Gastrocnemius medialis (tissue), 4 donors: ENCODE data around the gene PIK3R1. TPM values are rescaled to one million over a fixed set of nuclear protein-coding genes. Genes with fewer than 3 reads are reported as not detected.
A peak's percentile ranks its signal among the peaks of the same experiment; 100 is the strongest.

ENCODE experiments used
- ATAC-seq, 2 donors: fragments of 150-250 bp; one replicate each; pipeline ENCODE4 v1.9.1; 2016
- DNase-seq, 2 donors: peaks; one replicate each; pipeline ENCODE4 v3.0.0-alpha.2; 2019
- H3K27ac ChIP-seq, 4 donors: fragments of 200-600 bp; sonication (generic); 1 replicate in 1 of 4; 2 replicates in 3 of 4; pipeline ENCODE4 v1.5.1; 2016 to 2018; ENCODE audit warnings: mild to moderate bottlenecking in 2 of 4, moderate library complexity in 1 of 4
- H3K27me3 ChIP-seq, 3 donors: fragments of 200-600 bp; sonication (generic) in 2 of 3; 1 replicate in 1 of 3; 2 replicates in 2 of 3; pipeline versions ENCODE4 v1.5.1 to v1.6.0; 2016 to 2019; ENCODE audit warnings: mild to moderate bottlenecking in 1 of 3, moderate library complexity in 1 of 3
- H3K36me3 ChIP-seq, 2 donors: fragments of 200-600 bp; sonication (generic) in 1 of 2; one replicate each; pipeline ENCODE4 v1.5.1; 2017 to 2018
- H3K4me1 ChIP-seq, 2 donors: fragments of 200-600 bp; sonication (generic) in 1 of 2; one replicate each; pipeline ENCODE4 v1.5.1; 2016 to 2017; ENCODE audit warnings: mild to moderate bottlenecking in 2 of 2
- H3K4me3 ChIP-seq, 4 donors: fragments of 200-600 bp; sonication (generic) in 3 of 4; 1 replicate in 1 of 4; 2 replicates in 3 of 4; pipeline ENCODE4 v1.5.1; 2016 to 2019; ENCODE audit warnings: mild to moderate bottlenecking in 2 of 4
- H3K9me3 ChIP-seq, 3 donors: fragments of 200-600 bp; sonication (generic) in 2 of 3; 1 replicate in 1 of 3; 2 replicates in 2 of 3; pipeline ENCODE4 v1.5.1; 2016 to 2019
- POLR2A ChIP-seq, 2 donors: fragments of 450-650 bp; IDR thresholded peaks; one replicate each; pipeline ENCODE4 v1.6.1; 2017; ENCODE audit warnings: antibody characterized with exemption in 2 of 2, mild to moderate bottlenecking in 2 of 2, moderate library complexity in 2 of 2
- in situ Hi-C, 4 donors: fragments of 200-750 bp; cut with MboI; loops; one replicate each; pipeline versions ENCODE4 v1.15.0 to v1.8.0; 2017; ENCODE audit warnings: low sequenced_read_pairs in 4 of 4
- intact Hi-C: fragments of 100-400 bp; cut with DNase I; formaldehyde crosslinking; loops from one replicate; pipeline ENCODE4 v1.15.1; 2023; ENCODE audit warnings: low total_unique reads
- total RNA-seq, 4 donors: library from RNA; depleted of rRNA; stranded (reverse); fragments of >200 nt; gene quantifications; one replicate each; pipeline versions ENCODE4 v1.1.0 to v1.2.3, GENCODE V29; 2016
- TF ChIP-seq, protein P1 (sequence below), 5 experiments: fragments of 450-650 bp in 3 of 5; fragments of 200-600 bp in 2 of 5; sonication (generic) in 2 of 5; IDR thresholded peaks in 4 of 5; conservative IDR thresholded peaks in 1 of 5; 1 replicate in 4 of 5; 2 replicates in 1 of 5; pipeline ENCODE4 v1.5.1; 2016 to 2019; ENCODE audit warnings: antibody characterized with exemption in 5 of 5, mild to moderate bottlenecking in 3 of 5, moderate library complexity in 3 of 5

The PIK3R1 gene
- total RNA-seq, 4 donors from 2014 or later = 87.2 to 129 (median 100) TPM

DNA sequence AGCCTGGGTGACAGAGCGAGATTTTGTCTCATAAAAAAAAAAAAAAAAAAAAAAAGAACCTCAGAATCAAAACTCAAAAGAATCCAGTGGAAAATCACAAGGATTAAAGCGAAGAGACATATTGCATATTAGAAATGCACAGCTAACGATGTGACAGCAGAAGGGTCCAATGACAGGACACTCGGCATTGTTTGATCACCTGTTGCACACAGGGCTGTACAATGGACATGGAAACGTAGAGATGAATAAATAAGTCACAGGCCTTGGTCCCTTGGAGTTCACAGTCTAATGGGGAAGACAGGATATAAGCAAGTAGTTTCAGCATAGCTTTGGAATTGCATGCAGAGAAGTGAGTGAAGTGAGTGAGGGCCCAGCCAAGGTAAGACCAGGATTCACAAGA, 25.9 kb upstream of the PIK3R1 start:
- Histone ChIP-seq H3K4me3 (no peak overlapping the region), H3K36me3 (no peaks in the 10 kb centered on the region), H3K27me3 (no peaks in the 10 kb centered on the region), H3K4me1 (peaks cover 3 to 7% of the 10 kb centered on the region in 2 donors), H3K27ac (no peak overlapping the region), H3K9me3 (no peaks in the 10 kb centered on the region)
- ATAC-seq (no peak), DNase-seq (no peak)
- intact Hi-C loops (no loop called here), in situ Hi-C loops (no loop called here)
- TF ChIP-seq POLR2A (IDR thresholded peaks at IDR 0.05) = no peak
- TF ChIP-seq, protein P1, sequence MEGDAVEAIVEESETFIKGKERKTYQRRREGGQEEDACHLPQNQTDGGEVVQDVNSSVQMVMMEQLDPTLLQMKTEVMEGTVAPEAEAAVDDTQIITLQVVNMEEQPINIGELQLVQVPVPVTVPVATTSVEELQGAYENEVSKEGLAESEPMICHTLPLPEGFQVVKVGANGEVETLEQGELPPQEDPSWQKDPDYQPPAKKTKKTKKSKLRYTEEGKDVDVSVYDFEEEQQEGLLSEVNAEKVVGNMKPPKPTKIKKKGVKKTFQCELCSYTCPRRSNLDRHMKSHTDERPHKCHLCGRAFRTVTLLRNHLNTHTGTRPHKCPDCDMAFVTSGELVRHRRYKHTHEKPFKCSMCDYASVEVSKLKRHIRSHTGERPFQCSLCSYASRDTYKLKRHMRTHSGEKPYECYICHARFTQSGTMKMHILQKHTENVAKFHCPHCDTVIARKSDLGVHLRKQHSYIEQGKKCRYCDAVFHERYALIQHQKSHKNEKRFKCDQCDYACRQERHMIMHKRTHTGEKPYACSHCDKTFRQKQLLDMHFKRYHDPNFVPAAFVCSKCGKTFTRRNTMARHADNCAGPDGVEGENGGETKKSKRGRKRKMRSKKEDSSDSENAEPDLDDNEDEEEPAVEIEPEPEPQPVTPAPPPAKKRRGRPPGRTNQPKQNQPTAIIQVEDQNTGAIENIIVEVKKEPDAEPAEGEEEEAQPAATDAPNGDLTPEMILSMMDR (IDR thresholded peaks at IDR 0.05 in 4 of 5, conservative IDR thresholded peaks at IDR 0.05 in 1 of 5) = no peak

DNA sequence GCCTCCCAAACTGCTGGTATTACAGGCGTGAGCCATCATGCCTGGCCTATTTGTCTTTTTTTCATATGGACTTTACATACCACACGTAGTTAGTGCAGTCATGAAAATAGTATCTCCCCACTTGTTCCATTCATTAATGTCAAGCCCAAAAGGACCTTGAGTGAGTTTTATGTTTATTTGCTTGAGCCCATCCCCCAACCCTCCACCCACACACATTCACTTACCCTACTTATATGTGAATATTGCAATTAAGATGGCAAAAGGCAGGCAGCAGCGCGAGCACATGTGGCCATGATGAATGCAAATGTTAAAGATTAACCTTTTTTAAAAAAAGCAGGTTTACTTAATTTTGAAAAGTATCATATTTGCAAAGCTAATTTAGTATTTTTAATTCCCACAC, 24.9 kb upstream of the PIK3R1 start:
- intact Hi-C loops = no loop called here
- DNase-seq (no peak), ATAC-seq (no peak)
- TF ChIP-seq, protein P1 (IDR thresholded peaks at IDR 0.05 in 4 of 5, conservative IDR thresholded peaks at IDR 0.05 in 1 of 5) = no peak
- no peak for TF ChIP-seq POLR2A (IDR thresholded peaks at IDR 0.05)
- H3K27me3 ChIP-seq = no peaks in the 10 kb centered on the region
- H3K9me3 ChIP-seq = no peaks in the 10 kb centered on the region
- no peaks in the 10 kb centered on the region for H3K36me3 ChIP-seq
- no peak overlapping the region for H3K4me3 ChIP-seq
- peaks cover 3 to 7% of the 10 kb centered on the region in 2 donors for H3K4me1 ChIP-seq
- no peak overlapping the region for H3K27ac ChIP-seq
- in situ Hi-C loops = no loop called here

DNA sequence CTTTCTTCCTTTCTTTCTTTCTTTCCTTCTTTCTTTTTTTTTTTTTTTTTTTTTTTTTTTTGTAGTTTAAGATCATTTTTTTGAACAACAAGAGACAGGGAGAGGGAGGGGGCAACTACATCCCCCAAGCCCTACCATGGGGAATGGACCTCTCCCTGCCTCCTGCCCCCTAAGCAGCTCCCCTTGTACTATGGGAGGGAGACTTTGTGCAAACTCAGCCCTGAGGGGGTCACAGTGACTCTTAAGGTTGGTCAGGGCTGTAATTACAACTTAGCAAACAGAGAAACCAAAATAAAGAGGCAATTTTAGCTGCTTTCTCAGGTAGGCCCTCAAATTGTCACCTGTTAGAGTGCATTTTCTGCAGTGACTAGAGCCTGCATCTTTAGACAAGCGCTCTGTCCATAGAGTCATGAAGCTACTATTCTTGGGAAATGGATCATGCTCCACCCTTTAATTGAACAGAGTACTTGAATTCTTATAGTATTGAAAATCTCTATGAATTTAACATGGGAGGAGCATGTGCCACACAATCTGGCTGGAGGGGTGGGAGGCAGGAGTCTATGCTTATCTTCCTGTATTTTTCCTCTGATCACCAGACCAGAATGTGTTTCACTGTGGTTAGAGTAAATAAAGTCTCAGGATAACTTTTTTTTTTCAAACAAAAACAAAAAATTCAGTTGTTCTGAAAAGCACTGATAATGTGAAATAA, 24.3 kb upstream of the PIK3R1 start:
- H3K4me1 ChIP-seq = peaks cover 3 to 7% of the 10 kb centered on the region in 2 donors
- no peaks in the 10 kb centered on the region for H3K9me3 ChIP-seq
- TF ChIP-seq POLR2A (IDR thresholded peaks at IDR 0.05) = no peak
- TF ChIP-seq, protein P1 (IDR thresholded peaks at IDR 0.05 in 4 of 5, conservative IDR thresholded peaks at IDR 0.05 in 1 of 5) = no peak
- H3K36me3 ChIP-seq = no peaks in the 10 kb centered on the region
- intact Hi-C loops (no loop called here), in situ Hi-C loops (no loop called here)
- H3K4me3 ChIP-seq = no peak overlapping the region
- H3K27ac ChIP-seq = no peak overlapping the region
- DNase-seq (no peak), ATAC-seq (no peak)
- no peaks in the 10 kb centered on the region for H3K27me3 ChIP-seq

DNA sequence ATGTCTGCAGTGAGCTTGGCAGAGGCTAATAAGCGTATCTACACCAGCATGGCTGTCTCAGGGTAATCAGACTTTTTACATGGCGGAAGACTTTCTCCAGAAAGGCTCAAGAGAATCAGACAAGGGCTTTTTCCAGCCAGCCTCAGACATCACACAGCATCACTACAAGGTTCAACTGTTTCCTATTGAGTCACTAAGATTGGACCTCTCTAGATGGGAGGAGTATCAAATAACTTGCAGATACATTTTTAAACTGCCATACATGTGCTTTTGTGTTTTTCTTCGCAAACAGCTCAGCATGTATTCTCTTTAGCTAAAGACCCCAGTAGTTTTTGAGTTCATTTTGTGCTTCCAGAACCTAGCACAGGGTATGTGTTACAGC, 22.9 kb upstream of the PIK3R1 start:
- intact Hi-C loops (no loop called here), in situ Hi-C loops (no loop called here)
- Histone ChIP-seq H3K27ac (peak overlapping the region in 2 of 4 donors; percentile 14 to 20), H3K27me3 (no peaks in the 10 kb centered on the region), H3K4me3 (no peak overlapping the region), H3K4me1 (peaks cover 2 to 7% of the 10 kb centered on the region in 2 donors), H3K9me3 (no peaks in the 10 kb centered on the region), H3K36me3 (no peaks in the 10 kb centered on the region)
- ATAC-seq (no peak), DNase-seq (no peak)
- no peak for TF ChIP-seq POLR2A (IDR thresholded peaks at IDR 0.05)
- TF ChIP-seq, protein P1 (IDR thresholded peaks at IDR 0.05 in 4 of 5, conservative IDR thresholded peaks at IDR 0.05 in 1 of 5) = no peak
